Ovary (tissue), 9 donors: ENCODE measurements around the gene CNMD. TPM values are rescaled to one million over a fixed set of nuclear protein-coding genes. Genes with fewer than 3 reads are reported as not detected.

ENCODE experiments used
- DNase-seq, 5 donors: peaks; one replicate each; pipeline ENCODE4 v3.0.0-alpha.2; 2019 to 2020
- H3K27ac ChIP-seq, 2 donors: fragments of 200-600 bp; one replicate each; pipeline versions ENCODE4 v1.5.1 to v1.8.0; 2019 to 2022
- H3K27me3 ChIP-seq: fragments of 200-600 bp; one replicate; pipeline ENCODE4 v1.8.0; 2022
- H3K36me3 ChIP-seq: fragments of 200-600 bp; sonication (generic); one replicate; pipeline ENCODE4 v1.5.1; 2019
- H3K4me1 ChIP-seq: one replicate; pipeline ENCODE4 v1.8.1; 2013; ENCODE audit warnings: mild to moderate bottlenecking, moderate library complexity; ENCODE audit not compliant: insufficient read depth
- H3K4me3 ChIP-seq: fragments of 200-600 bp; sonication (generic); one replicate; pipeline ENCODE4 v1.5.1; 2017
- H3K9me3 ChIP-seq, 2 donors: fragments of 200-600 bp in 1 of 2; sonication (generic) in 1 of 2; one replicate each; pipeline versions ENCODE4 v1.5.1 to v1.8.1; 2013 to 2019; ENCODE audit warnings: mild to moderate bottlenecking in 1 of 2, moderate library complexity in 1 of 2
- EP300 ChIP-seq: sonication (generic); formaldehyde crosslinking; IDR thresholded peaks from one replicate; pipeline ENCODE4 v1.6.1; 2017; ENCODE audit warnings: antibody characterized with exemption
- POLR2A ChIP-seq: fragments of 450-650 bp; IDR thresholded peaks from one replicate; pipeline ENCODE4 v1.6.1; 2017; ENCODE audit warnings: antibody characterized with exemption, mild to moderate bottlenecking, moderate library complexity
- WGBS, 3 donors: extraction: QIAGEN DNeasy Blood & Tissue Kit in 1 of 3; methylation state at CpG; one replicate each; pipeline versions ENCODE4 v1.1.5 to v1.1.7; 2013 to 2017; 5-methylcytosine and 5-hydroxymethylcytosine counted together
- intact Hi-C, 4 donors: fragments of 100-400 bp; cut with DNase I; formaldehyde crosslinking; loops; one replicate each; pipeline versions ENCODE4 v1.11.0 to v1.15.1; 2022 to 2023
- polyA plus RNA-seq, 2 donors: library from polyadenylated mRNA; stranded (reverse); fragments of 200-250 nt in 1 of 2; fragments of 350-450 nt in 1 of 2; fragmentation: Illumina TruSeq in 1 of 2; extraction: RNeasy Lipid Tissue Mini Kit (QIAGEN cat#74804) in 1 of 2; gene quantifications; one replicate each; pipeline ENCODE4 v1.2.3, GENCODE V29; 2013 to 2014
- total RNA-seq, 7 donors: library from RNA; depleted of rRNA in 2 of 7; stranded (reverse); fragments of >200 nt in 2 of 7; fragmentation: NEBNext Ultra II Directional in 3 of 7; extraction: Animal tissue kit (Norgen Biotek cat#: 25700) in 3 of 7; gene quantifications; one replicate each; pipeline versions ENCODE4 v1.1.0 to v1.2.4, GENCODE V29; 2016 to 2023
- TF ChIP-seq, protein P1 (sequence below), 3 donors: fragments of 450-650 bp in 2 of 3; fragments of 200-600 bp in 1 of 3; IDR thresholded peaks; one replicate each; pipeline versions ENCODE4 v1.5.1 to v1.8.0; 2016 to 2022; ENCODE audit warnings: antibody characterized with exemption in 3 of 3, mild to moderate bottlenecking in 1 of 3
- donor health status: DM: no; HTN: no; CAD: no; lungs with moderate emphysema.
- donor health status: DM: no; HTN: no; CAD: no.
- donor health status: Bipolar disorder and iron deficiency.
- donor health status: DM: yes; HTN: yes; CAD: no.
- donor health status: DM: no; HTN: no; CAD: no.
- donor health status: DM: yes; HTN: yes; CAD: no.

The CNMD gene
- total and polyA plus RNA-seq, 9 donors = not detected

DNA sequence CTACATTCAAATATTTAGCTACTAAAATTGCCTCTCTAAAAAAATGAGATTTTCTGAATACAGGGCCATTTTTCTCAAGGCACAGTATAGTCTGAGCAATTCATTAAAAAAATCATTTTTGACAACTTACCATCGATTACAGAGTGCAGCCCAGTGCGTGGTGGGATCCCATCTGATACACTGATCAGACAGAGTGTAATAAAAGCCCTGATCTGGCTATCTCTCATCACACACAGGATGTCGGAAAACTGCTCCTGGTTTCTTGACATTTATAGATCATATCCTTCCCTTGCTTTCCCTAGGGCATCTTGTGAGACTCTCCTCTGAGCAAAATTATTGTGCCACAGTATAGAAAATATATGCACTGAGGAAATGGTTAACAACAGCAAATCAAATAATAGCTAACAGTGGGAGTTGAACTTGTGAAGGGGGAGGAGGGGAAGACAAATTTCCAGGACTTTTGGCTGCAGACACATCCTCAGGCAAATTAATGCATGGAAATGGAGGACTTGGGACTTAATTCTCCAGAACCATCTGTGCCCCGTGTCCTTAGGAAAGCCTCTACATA lies 28.4 kb upstream of the CNMD start:
- WGBS, 3 donors = 64 to 79% (median 67%) methylated on average over 4 of the region's 4 CpGs
- Histone ChIP-seq H3K36me3 (no peaks in the 10 kb centered on the region), H3K4me3 (no peak overlapping the region), H3K9me3 (no peaks in the 10 kb centered on the region), H3K27ac (no peak overlapping the region), H3K27me3 (no peaks in the 10 kb centered on the region), H3K4me1 (no peaks in the 10 kb centered on the region)
- DNase-seq = no peak
- intact Hi-C loops = no loop called here
- TF ChIP-seq, protein P1, sequence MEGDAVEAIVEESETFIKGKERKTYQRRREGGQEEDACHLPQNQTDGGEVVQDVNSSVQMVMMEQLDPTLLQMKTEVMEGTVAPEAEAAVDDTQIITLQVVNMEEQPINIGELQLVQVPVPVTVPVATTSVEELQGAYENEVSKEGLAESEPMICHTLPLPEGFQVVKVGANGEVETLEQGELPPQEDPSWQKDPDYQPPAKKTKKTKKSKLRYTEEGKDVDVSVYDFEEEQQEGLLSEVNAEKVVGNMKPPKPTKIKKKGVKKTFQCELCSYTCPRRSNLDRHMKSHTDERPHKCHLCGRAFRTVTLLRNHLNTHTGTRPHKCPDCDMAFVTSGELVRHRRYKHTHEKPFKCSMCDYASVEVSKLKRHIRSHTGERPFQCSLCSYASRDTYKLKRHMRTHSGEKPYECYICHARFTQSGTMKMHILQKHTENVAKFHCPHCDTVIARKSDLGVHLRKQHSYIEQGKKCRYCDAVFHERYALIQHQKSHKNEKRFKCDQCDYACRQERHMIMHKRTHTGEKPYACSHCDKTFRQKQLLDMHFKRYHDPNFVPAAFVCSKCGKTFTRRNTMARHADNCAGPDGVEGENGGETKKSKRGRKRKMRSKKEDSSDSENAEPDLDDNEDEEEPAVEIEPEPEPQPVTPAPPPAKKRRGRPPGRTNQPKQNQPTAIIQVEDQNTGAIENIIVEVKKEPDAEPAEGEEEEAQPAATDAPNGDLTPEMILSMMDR (IDR thresholded peaks at IDR 0.05) = no peak
- no peak for TF ChIP-seq POLR2A
- no peak for TF ChIP-seq EP300

DNA sequence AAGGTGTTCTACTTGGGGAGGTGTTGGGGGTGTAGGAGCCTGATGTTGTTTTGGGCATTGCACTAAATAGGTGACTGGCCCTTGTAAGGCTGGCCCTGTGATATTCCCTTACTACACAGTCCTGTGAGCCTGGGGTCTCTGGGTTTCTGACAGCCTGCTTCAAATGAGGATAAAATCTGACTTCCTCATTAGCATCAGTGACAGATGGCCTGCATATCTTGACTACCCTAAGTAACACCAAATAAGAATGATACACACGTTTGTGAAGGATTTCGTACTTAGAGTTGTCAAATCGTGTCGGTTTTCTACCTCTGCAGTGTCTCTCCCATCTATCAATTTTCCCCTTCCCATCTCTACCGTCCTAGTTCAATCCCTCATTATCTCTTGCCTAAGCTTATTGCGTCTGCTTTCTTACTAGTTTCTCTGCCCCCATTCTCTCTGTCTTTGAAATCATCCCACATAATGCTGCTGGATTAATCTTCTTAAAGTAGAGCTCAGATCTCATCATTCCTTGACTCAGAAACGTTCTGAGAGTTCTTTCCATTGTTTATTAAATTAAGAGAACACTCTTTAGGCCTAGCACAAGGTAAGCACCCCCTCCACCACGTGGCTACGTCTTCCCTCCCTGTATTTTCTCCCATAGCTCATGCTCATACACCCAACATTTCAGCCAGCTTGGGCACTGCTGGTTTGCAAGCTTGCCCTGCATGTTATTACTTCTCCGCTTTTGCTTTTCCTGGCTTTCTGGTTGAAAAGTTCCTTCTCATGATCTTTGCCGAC lies 26.2 kb upstream of the CNMD start:
- Histone ChIP-seq H3K4me1 (no peaks in the 10 kb centered on the region), H3K27me3 (no peaks in the 10 kb centered on the region), H3K9me3 (no peaks in the 10 kb centered on the region), H3K27ac (no peak overlapping the region), H3K4me3 (no peak overlapping the region), H3K36me3 (no peaks in the 10 kb centered on the region)
- intact Hi-C loops = no loop called here
- no peak for DNase-seq
- 67 to 71% (median 71%) methylated on average over 11 of the region's 11 CpGs for WGBS, 3 donors
- TF ChIP-seq, protein P1 (IDR thresholded peaks at IDR 0.05) = no peak
- TF ChIP-seq POLR2A (no peak), EP300 (no peak)

DNA sequence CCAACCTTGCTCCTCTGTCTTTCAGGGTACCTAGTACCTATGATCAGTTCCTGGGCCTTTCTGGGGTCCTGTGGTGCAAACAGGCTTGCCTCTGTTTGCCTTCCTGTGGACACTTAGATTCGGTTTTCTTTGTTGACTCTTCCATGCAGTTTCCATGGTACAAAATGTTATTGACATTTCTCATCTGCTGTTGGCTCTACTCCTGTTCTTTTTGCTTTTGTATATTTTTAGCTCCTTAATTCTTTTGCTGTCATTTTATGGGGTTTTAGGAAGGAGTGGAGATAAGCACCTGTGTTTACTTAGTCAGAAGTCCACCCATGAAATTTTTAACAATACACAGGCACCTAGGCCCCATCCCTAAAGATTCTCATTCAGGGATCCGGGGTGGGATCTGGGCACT lies 20.5 kb upstream of the CNMD start:
- no peak overlapping the region for H3K27ac ChIP-seq
- TF ChIP-seq POLR2A (no peak), EP300 (no peak)
- TF ChIP-seq, protein P1 (IDR thresholded peaks at IDR 0.05) = no peak
- H3K4me1 ChIP-seq = no peaks in the 10 kb centered on the region
- WGBS, 3 donors = 32 to 37% (median 34%) methylated on average over 2 of the region's 2 CpGs
- H3K27me3 ChIP-seq = no peaks in the 10 kb centered on the region
- H3K4me3 ChIP-seq = no peak overlapping the region
- no peaks in the 10 kb centered on the region for H3K9me3 ChIP-seq
- no peaks in the 10 kb centered on the region for H3K36me3 ChIP-seq
- no peak for DNase-seq
- intact Hi-C loops = no loop called here

DNA sequence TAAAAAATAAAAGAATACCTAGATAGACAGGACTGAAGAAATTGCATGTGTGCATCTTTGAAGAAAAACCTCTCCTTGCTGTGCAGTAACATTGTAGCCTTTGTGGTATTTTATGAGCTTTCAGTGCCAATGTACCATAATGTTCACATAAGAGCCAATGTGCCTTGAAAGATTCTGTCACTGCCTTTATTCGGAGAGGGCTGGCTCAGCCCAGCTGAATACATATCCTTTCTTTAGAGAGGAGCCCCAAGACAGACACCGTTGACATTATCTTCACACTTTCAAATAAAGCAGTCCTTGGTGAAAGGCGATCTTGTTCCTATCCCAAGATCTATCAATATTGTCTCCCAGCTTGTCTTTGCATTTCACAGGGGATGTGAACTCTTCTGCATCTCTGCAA lies 18.5 kb upstream of the CNMD start:
- WGBS, 3 donors = 54 to 73% (median 61%) methylated on average over 3 of the region's 3 CpGs
- no peaks in the 10 kb centered on the region for H3K9me3 ChIP-seq
- H3K4me1 ChIP-seq = no peaks in the 10 kb centered on the region
- no peaks in the 10 kb centered on the region for H3K36me3 ChIP-seq
- H3K4me3 ChIP-seq = no peak overlapping the region
- no peak for DNase-seq
- TF ChIP-seq, protein P1 (IDR thresholded peaks at IDR 0.05) = no peak
- no peak for TF ChIP-seq EP300
- TF ChIP-seq POLR2A = no peak
- intact Hi-C loops = no loop called here
- H3K27ac ChIP-seq = no peak overlapping the region
- H3K27me3 ChIP-seq = no peaks in the 10 kb centered on the region
